Measurements from ENCODE around the gene TUBA4A.

Gene TUBA4A

GRCh38 chr2:219234331-219234730 lies 19.4 kb downstream of the TUBA4A start:
- DNase-seq (ENCODE audit: low spot score), result no peak

DNA sequence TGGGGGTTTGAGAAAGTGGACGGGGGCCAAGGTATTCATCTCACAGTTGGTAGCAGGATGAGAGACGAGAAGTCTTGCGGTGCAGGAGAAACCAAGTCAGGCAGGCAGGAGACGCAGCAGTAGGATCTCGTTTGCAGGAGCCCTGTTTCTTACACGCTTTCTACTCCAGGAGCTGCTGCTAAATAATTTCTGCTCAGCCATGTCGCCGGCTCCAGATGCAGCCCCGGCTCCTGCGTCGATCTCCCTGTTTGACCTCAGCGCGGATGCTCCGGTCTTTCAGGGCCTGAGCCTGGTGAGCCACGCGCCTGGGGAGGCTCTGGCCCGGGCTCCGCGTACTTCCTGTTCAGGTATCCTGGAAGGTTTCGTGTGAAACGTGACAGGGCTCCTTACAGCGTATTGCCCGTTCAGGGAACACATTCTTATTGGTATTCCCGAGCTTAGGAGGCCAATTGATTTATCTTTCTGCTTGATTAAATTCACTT lies 23.6 kb downstream of the TUBA4A start:
- DNase-seq (ENCODE audit: low spot score), result peak; percentile 58

GRCh38 chr2:219229305-219230058 lies 24.2 kb downstream of the TUBA4A start, which contains the start of the genes ANKZF1 and ATG9A:
ANKZF1 (plus strand) TSS chr2:219229806; CDS start chr2:219230258, 452 bp downstream.
ATG9A (minus strand) TSS chr2:219229636; CDS start chr2:219228024, 1,612 bp downstream.
- peak; percentile 99 for DNase-seq (ENCODE audit: low spot score)

DNA sequence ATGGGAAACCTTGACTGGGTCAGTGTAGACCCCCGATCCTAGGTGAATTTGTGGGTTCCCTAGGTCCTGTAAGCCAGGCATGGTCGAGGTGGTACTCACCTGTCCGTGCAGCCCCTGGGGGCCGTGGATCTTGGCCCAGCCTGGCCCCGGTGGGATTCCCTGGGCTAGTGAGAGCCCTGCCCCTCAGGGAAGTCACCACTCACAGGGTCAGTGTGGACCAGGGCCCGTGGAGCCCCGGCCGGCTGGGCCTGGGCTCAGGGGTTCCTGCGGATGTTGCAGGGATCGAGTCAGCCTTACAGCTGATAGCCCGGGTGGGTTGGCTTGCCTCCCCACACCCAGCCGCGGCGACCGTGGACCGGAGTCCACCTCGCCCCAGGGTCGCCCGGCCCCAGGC lies 24.8 kb downstream of the TUBA4A start:
- DNase-seq (ENCODE audit: low spot score), result no peak

DNA sequence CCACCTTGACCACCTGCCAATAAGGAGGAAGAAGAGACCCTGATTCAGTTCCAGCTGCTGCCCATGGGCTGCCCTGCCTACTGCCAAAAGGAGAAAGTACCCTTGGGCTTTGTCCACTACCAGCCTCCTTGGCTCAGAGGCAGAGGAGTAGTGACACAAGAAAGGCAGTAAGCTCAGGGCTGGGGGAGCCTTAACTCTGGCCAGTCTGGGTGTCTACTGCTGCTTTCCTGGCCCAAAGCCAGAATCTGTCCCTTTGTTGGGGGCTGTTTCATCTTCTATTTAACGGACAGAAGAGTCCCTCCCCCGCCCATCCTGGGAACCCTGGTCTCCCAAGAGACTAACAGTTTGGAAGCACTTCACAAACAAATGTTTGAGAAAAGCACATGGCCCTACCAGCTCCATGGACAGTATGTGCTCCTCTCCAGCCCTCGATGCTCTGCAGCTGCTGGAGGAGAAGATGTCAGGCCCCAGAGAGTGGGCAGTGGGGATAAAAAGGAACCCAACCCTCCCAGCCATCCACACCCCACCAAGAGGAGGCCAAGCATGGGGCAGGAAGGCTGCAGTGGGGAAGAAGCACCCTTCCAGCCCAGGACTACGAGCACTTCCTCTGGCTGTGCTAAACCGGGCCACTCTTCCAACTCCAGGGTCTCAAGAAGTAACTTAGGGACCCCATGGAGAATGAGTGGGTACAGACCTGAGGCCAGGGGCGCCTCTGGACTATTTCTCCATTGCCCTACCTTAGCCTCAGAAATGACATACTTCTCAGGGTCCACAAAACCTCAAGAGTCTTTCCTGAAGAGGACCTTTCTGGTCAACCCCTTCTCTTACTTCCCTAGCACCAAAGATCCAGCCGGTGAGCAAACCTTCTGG lies 25.4 kb downstream of the TUBA4A start:
- no peak for DNase-seq (ENCODE audit: low spot score)

DNA sequence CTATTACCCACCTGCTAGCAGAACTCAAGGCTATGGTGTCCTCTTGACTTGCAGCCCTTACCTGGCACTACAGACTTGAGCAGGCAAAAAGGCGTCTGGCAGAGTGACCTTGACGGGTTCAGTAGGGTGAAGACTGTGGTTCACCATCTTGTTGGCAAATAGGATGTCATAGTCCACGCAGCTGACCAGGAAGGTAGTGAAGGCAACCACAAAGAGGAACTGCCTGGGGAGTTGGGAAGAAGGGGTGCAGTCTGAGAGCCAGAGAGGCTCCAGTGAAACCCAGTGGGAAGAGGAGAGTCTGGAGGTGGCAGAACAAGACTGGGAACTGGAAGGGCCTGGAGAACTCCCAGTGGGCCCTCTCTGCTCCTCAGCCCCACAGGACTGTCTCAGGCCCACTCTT lies 28.4 kb downstream of the TUBA4A start:
- DNase-seq (ENCODE audit: low spot score), result no peak

DNA sequence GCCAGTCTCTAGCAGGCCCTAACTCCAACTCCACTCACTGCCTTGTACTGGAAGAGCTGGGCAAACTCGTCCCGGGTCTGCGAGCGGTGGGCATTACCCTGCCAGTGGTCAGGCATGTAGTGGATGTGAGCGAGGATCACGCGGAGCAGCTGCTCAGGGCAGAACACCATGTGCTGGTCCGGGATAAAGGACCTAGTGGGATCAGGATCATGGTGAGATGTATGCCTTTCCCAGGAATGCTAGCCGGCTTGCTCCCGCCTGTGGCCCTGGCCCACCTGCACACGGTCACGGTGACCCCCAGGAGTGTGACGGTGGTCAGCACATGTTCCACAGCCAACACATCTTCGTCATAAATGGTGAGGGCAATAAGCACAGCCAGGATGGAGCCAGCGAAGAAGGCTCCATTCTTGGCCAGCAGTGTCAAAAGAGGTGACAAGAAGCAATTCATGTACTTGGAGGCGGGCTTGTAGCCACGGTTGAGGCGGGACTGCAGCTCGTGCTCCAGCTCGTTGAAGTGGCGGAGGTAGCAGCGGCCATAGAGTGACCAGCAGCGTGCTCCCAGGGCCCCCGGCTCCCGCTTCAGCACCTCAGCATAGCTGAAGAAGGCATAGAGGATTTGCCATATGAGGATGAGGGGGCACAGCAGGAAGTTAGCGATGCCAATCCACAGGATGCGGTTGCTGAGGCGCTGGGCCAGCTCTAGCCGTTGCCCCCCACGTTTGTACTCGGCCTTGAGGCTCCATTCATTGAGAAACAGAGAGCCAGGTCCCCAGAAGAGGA lies 29.7 kb downstream of the TUBA4A start:
- DNase-seq (ENCODE audit: low spot score), result no peak

GRCh38 chr2:219221957-219222518 lies 31.7 kb downstream of the TUBA4A start:
- no peak for DNase-seq (ENCODE audit: low spot score)

- DNase-seq (ENCODE audit: low spot score), result no peak
Observed at GRCh38 chr2:219220652-219221402, 32.9 kb downstream of the TUBA4A start.

GRCh38 chr2:219219784-219220532 lies 33.8 kb downstream of the TUBA4A start:
- DNase-seq (ENCODE audit: low spot score), result no peak

DNA sequence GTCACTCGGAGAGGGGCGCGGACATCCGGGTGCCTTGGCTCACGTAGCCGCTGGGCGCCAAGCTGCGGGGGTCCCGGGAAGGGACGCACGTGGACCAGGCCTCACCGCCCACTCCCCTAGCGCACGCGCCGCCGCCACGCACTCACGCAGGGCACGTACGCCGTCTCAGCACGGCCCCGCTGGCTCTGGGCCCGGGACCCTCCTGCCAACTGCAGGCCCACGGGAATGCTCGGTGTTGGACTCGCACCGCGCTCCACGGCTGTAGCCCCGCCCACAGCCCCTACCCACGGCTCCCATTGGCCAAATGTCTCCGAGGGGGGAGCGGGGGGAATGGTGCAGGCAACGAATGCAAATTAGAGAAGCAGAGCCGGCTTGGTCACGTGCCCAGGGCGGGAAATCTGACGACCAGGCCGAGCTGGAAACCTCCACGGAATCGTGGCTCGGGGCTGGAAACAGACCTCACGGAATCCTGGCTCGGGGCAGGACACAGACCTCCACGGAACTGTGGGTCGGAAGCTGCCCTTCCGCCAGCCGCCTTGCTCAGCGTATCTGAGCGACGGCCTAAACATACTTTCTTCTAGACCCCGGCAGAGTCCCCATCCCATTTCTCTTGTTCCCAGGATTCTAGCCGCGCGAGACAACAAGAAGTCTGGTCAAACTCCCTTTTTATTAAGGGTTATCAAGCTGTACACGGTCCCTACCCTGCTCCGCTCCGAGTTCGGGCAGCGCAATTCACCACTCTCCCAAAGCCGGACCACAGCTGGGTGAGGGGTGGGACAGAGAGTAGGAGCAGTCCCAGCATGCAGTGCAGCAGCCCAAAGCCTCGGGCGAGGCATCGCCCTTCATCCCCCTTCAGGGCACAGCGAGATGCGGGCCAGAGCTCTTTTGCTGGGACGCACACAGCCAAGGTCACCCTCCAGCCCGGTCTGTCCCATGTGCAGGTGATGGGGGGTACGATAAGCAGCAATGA lies 34.7 kb downstream of the TUBA4A start, which contains the start of gene ABCB6:
Gene ABCB6, minus strand, starts transcription at position 227 of the 970 bp plus-strand sequence. CDS start 285 bp downstream, outside the sequence.
- peak; percentile 95 for DNase-seq (ENCODE audit: low spot score)

DNA sequence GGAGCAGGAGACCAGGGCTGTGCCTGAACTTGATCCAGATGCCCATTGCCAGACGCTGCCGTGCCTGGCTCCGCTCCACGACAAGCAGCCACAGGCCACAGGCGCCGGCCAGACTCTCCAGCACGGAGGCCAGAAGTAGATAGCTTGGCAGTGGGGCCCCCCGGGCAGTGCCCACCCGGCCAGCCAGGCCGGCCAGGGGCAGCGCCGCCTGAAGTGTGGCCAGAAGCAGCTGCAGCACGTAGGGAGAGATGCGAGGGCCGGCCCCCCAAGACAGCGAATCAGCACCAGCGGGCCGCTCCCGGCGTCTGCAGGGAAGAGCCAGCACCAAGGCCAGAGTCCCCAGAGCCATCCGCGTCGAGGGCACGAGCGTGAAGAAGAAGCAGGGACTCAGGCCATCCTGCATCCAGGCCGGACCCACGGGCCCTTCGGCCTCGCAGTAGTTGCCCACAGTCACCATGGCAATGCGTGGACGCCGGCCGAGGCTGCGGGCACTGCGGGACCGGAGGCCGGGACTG lies 35.4 kb downstream of the TUBA4A start:
- DNase-seq (ENCODE audit: low spot score), result no peak

DNA sequence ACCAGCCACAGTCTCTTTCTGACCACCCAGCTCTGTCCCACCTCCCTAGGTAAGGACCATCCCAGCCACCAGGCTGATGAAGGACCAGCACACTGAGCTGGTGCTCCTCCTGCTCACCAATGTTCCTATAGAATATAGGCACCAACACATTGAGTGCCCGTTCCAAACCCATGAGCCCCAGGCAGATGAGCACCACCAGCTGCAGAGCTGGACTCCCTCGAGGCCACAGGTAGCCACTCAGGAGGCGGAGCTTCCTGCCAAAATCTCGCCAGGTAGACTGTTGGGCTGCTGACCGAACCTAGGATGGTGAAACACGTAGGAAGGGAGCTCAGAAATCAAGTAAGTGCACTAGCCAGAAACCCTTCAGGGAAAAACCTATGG lies 37.2 kb downstream of the TUBA4A start:
- DNase-seq (ENCODE audit: low spot score), result no peak

DNA sequence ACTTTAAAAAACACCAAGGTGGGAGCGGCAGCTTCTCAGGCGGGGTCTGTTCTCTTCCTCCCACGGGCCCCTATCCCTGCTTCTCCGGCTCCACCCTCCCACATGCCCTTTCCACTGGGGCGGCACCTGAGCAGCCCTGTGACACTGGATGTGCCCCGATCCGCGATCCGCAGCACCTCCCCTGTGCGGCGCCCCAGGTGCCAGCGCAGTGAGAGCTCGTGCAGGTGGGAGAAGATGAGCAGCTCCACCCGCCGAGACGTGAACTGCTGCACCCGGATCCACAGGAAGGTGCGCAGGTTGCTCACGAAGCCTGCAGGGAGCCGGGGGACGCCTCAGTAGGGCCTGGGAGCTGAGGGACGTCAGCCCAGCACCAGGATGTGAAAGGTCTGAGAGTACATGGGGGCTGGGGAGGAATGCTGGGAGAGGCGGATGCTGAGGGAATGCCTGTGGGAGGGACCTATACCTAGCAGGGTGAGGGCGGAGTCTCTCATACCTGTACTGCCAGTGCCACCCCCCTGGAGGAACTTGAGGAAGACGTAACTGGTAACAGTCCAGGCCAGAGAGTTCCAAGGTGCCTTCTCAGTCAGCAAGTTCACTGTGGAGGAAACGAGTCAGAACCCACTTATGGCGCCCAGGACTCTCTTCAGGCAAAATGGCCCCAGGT lies 37.7 kb downstream of the TUBA4A start:
- no peak for DNase-seq (ENCODE audit: low spot score)

DNA sequence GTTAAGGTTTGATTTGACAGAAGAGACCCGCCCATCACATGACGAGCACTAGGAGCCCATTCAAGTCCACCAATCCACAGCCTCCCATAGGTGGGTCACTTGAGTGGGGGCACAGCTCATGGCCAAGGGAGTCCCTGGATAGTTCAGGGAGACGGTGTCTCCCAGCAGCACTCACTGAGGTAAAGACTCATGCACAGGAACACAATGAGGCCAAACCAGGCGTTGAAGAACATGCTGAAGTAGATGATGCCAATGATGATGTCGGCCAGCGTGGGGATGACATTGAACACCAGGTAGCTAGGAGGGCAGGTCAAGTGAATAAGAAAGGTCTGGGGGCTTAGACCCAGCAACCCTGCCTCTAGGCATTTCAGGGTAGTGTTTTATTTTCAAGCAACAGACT lies 38.9 kb downstream of the TUBA4A start:
- DNase-seq (ENCODE audit: low spot score), result no peak

GRCh38 chr2:219214141-219214540 lies 39.6 kb downstream of the TUBA4A start:
- no peak for DNase-seq (ENCODE audit: low spot score)

DNA sequence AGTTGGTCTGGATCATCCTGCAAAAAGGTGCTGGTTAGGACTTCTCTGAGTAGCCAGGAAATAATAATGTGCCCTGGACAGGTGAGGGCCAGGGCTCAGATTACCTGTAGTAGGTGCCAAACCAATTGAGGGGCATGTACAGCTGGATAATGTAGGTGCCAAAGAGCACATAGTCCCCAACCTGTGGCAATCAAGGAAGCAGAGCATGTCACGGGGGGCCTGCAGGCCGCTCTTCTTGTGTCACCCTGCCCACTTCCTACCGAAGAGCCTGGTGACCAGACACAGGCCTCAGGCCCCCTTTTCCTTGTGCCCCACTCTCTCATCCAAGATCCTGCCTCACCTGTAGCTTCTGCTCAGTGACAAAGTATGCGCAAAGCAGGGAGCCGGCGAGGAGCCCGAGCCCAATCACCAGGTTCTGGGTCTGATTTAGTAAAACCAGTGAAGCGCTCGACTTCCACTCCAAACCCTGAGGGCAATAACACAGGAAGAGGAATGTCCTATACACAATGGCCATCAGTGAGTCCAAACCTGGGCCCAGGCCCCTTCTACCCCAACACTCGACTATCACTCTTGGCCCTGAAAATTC lies 40.1 kb downstream of the TUBA4A start:
- DNase-seq (ENCODE audit: low spot score), result no peak

GRCh38 chr2:219213026-219213415 lies 40.7 kb downstream of the TUBA4A start:
- DNase-seq (ENCODE audit: low spot score), result no peak

All from germinal center (tissue), 1 donor.